PC-3 (cell line): ENCODE measurements around the gene IQCK.

ENCODE experiments used
- CTCF ChIP-seq: fragments of 300-600 bp; sonication (generic); conservative IDR thresholded peaks from 2 replicates; pipeline ENCODE4 v1.5.1; 2017; ENCODE audit warnings: antibody characterized with exemption, low read depth, mild to moderate bottlenecking, low read length
- EZH2 ChIP-seq: fragments of 300-600 bp; sonication (generic); IDR thresholded peaks from one replicate; pipeline ENCODE4 v1.6.1; 2017; ENCODE audit warnings: antibody characterized with exemption, mild to moderate bottlenecking, low read length; ENCODE audit not compliant: unreplicated experiment

GRCh38 chr16:19697756-19698318 is 20.2 kb upstream of the IQCK start:
- TF ChIP-seq CTCF (no peak), EZH2 (no peak)
